ENCODE data around the gene MBNL3.

Gene MBNL3

DNA sequence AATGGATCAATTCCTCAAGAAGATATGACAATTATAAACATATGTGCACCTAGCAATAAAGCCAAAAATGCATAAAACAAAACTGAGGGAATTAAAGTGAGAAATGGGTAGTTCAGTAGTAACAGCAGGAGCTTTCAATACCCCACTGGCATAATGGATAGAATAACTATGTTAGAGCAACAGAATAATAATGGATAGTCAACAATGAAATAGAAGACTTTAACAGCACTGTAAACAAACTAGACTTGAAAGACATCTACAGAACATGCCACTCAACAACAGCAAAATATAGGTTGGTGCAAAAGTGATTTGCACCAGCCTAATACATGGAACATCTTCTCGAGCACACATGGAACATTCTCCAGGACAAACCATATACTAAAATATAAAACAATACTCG, 20.0 kb upstream of the MBNL3 start:
- Histone ChIP-seq H3K27me3 (replicated peaks; ENCODE audit: insufficient read depth, low read length) (no peaks in the 10 kb centered on the region), H2AFZ (ENCODE audit: low read length) (no peak overlapping the region), H3K36me3 (replicated peaks; ENCODE audit: insufficient read depth, low read length) (no peaks in the 10 kb centered on the region), H3K27ac (ENCODE audit: low read length) (no peak overlapping the region), H3K9me3 (replicated peaks; ENCODE audit: insufficient read depth, low read length) (no peaks in the 10 kb centered on the region), H3K9me2 (replicated peaks; ENCODE audit: insufficient read depth, low read length) (no peaks in the 10 kb centered on the region), H3F3A (ENCODE audit: insufficient read depth, low read length) (no peaks in the 10 kb centered on the region), H4K20me1 (ENCODE audit: insufficient read depth, low read length) (no peaks in the 10 kb centered on the region), H3K4me3 (ENCODE audit: low read length) (no peak overlapping the region), H3K4me2 (ENCODE audit: low read depth, low read length) (no peak overlapping the region), H3K9ac (ENCODE audit: low read length) (no peak overlapping the region), H3K4me1 (ENCODE audit: low read length) (no peaks in the 10 kb centered on the region), H3K79me2 (ENCODE audit: low read length) (no peaks in the 10 kb centered on the region)
- no peak for DNase-seq
- TF ChIP-seq, protein P1, sequence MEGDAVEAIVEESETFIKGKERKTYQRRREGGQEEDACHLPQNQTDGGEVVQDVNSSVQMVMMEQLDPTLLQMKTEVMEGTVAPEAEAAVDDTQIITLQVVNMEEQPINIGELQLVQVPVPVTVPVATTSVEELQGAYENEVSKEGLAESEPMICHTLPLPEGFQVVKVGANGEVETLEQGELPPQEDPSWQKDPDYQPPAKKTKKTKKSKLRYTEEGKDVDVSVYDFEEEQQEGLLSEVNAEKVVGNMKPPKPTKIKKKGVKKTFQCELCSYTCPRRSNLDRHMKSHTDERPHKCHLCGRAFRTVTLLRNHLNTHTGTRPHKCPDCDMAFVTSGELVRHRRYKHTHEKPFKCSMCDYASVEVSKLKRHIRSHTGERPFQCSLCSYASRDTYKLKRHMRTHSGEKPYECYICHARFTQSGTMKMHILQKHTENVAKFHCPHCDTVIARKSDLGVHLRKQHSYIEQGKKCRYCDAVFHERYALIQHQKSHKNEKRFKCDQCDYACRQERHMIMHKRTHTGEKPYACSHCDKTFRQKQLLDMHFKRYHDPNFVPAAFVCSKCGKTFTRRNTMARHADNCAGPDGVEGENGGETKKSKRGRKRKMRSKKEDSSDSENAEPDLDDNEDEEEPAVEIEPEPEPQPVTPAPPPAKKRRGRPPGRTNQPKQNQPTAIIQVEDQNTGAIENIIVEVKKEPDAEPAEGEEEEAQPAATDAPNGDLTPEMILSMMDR (IDR thresholded peaks at IDR 0.05; ENCODE audit: low read length): no peak
- TF ChIP-seq EZH2phosphoT487 (IDR thresholded peaks at IDR 0.05; ENCODE audit: low read length) (no peak), EZH2 (optimal IDR thresholded peaks at IDR 0.05; ENCODE audit: low read depth, low read length) (no peak)

DNA sequence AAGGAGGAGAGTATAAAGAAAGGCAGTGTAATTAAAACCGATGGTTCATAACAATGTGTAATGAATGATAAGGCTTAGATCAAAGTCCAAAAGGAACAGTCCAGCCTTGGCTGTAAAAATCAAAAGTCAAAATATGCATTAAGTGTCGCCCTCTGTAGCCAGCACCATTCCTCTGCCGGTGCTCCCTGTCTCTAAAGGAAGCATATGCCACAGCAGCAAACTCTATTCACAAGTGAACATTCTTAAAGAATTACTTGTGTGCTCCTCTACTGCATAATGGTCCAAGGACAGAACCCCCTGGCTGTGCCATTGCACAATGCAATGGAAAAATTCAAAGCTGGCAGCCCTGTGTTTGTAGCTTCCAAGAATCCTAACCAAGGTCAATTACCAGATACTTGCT, 16.3 kb upstream of the MBNL3 start:
- Histone ChIP-seq H3K79me2 (ENCODE audit: low read length) (no peaks in the 10 kb centered on the region), H3F3A (ENCODE audit: insufficient read depth, low read length) (no peaks in the 10 kb centered on the region), H3K9me3 (replicated peaks; ENCODE audit: insufficient read depth, low read length) (no peaks in the 10 kb centered on the region), H3K9ac (ENCODE audit: low read length) (no peak overlapping the region), H4K20me1 (ENCODE audit: insufficient read depth, low read length) (no peaks in the 10 kb centered on the region), H3K36me3 (replicated peaks; ENCODE audit: insufficient read depth, low read length) (no peaks in the 10 kb centered on the region), H3K4me1 (ENCODE audit: low read length) (no peaks in the 10 kb centered on the region), H3K4me3 (ENCODE audit: low read length) (no peak overlapping the region), H3K9me2 (replicated peaks; ENCODE audit: insufficient read depth, low read length) (no peaks in the 10 kb centered on the region), H3K4me2 (ENCODE audit: low read depth, low read length) (no peak overlapping the region), H2AFZ (ENCODE audit: low read length) (no peak overlapping the region), H3K27ac (ENCODE audit: low read length) (no peak overlapping the region), H3K27me3 (replicated peaks; ENCODE audit: insufficient read depth, low read length) (no peaks in the 10 kb centered on the region)
- no peak for DNase-seq
- TF ChIP-seq, protein P1 (IDR thresholded peaks at IDR 0.05; ENCODE audit: low read length): no peak
- TF ChIP-seq EZH2phosphoT487 (IDR thresholded peaks at IDR 0.05; ENCODE audit: low read length) (no peak), EZH2 (optimal IDR thresholded peaks at IDR 0.05; ENCODE audit: low read depth, low read length) (no peak)

DNA sequence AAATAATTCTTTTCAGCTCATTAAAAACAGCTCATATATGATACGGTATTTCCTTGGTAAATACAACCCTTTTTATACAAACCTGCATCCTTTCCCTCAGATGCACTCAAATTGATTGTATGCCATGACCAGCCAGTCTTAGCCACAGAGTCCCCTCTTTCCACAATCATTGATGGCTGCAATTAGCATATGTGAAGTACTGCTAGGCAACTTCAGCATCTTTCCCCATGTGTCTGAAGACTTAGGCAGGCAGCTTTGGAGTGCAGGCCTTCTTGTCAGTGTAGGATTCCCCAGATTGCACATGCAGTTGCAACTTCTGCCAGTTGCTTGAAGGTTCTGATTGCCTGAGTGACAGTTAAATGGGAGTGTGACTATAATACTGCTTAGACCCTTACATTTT, 15.6 kb upstream of the MBNL3 start:
- Histone ChIP-seq H3F3A (ENCODE audit: insufficient read depth, low read length) (no peaks in the 10 kb centered on the region), H3K9me2 (replicated peaks; ENCODE audit: insufficient read depth, low read length) (no peaks in the 10 kb centered on the region), H3K79me2 (ENCODE audit: low read length) (no peaks in the 10 kb centered on the region), H3K9ac (ENCODE audit: low read length) (no peak overlapping the region), H3K36me3 (replicated peaks; ENCODE audit: insufficient read depth, low read length) (no peaks in the 10 kb centered on the region), H3K9me3 (replicated peaks; ENCODE audit: insufficient read depth, low read length) (no peaks in the 10 kb centered on the region), H2AFZ (ENCODE audit: low read length) (no peak overlapping the region), H3K27ac (ENCODE audit: low read length) (no peak overlapping the region), H3K27me3 (replicated peaks; ENCODE audit: insufficient read depth, low read length) (no peaks in the 10 kb centered on the region), H3K4me2 (ENCODE audit: low read depth, low read length) (no peak overlapping the region), H3K4me3 (ENCODE audit: low read length) (no peak overlapping the region), H3K4me1 (ENCODE audit: low read length) (no peaks in the 10 kb centered on the region), H4K20me1 (ENCODE audit: insufficient read depth, low read length) (no peaks in the 10 kb centered on the region)
- TF ChIP-seq, protein P1 (IDR thresholded peaks at IDR 0.05; ENCODE audit: low read length): no peak
- TF ChIP-seq EZH2 (optimal IDR thresholded peaks at IDR 0.05; ENCODE audit: low read depth, low read length) (no peak), EZH2phosphoT487 (IDR thresholded peaks at IDR 0.05; ENCODE audit: low read length) (no peak)
- no peak for DNase-seq

Data from MM.1S (cell line).